ENCODE results near the gene DDX41.

The DDX41 gene

GRCh38 chr5:177507596-177508220 is 9.1 kb downstream of the DDX41 start:
- Histone ChIP-seq H3F3A (ENCODE audit: insufficient read depth, low read length) (no peaks in the 10 kb centered on the region), H3K27ac (ENCODE audit: low read depth, low read length, poor library complexity, severe bottlenecking) (peak overlapping the region; percentile 99), H3K27me3 (ENCODE audit: insufficient read depth, low read length) (no peaks in the 10 kb centered on the region), H4K20me1 (ENCODE audit: insufficient read depth, low read length) (no peaks in the 10 kb centered on the region), H3K36me3 (ENCODE audit: insufficient read depth, low read length) (peaks cover 64% of the 10 kb centered on the region), H3K9ac (ENCODE audit: low read length) (peak overlapping the region; percentile 98), H3K4me3 (ENCODE audit: low read depth, low read length, poor library complexity, severe bottlenecking) (peak overlapping the region; percentile 78), H3K79me2 (ENCODE audit: insufficient read depth, low read length) (no peaks in the 10 kb centered on the region), H2AFZ (ENCODE audit: low read length) (no peak overlapping the region), H3K4me1 (ENCODE audit: insufficient read depth, low read length, severe bottlenecking) (peaks cover 76% of the 10 kb centered on the region), H3K4me2 (ENCODE audit: low read length) (peak overlapping the region; percentile 94), H3K9me3 (ENCODE audit: low read length) (no peaks in the 10 kb centered on the region), H3K9me2 (ENCODE audit: low read depth, low read length) (no peaks in the 10 kb centered on the region)
- TF ChIP-seq, protein P1, sequence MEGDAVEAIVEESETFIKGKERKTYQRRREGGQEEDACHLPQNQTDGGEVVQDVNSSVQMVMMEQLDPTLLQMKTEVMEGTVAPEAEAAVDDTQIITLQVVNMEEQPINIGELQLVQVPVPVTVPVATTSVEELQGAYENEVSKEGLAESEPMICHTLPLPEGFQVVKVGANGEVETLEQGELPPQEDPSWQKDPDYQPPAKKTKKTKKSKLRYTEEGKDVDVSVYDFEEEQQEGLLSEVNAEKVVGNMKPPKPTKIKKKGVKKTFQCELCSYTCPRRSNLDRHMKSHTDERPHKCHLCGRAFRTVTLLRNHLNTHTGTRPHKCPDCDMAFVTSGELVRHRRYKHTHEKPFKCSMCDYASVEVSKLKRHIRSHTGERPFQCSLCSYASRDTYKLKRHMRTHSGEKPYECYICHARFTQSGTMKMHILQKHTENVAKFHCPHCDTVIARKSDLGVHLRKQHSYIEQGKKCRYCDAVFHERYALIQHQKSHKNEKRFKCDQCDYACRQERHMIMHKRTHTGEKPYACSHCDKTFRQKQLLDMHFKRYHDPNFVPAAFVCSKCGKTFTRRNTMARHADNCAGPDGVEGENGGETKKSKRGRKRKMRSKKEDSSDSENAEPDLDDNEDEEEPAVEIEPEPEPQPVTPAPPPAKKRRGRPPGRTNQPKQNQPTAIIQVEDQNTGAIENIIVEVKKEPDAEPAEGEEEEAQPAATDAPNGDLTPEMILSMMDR (IDR thresholded peaks at IDR 0.05; ENCODE audit: low read length): no peak; the same call in 1 of the 2 replicates

GRCh38 chr5:177507165-177507564 is 9.6 kb downstream of the DDX41 start:
- no peaks in the 10 kb centered on the region for H3K79me2 ChIP-seq (ENCODE audit: insufficient read depth, low read length)
- peaks cover 81% of the 10 kb centered on the region for H3K4me1 ChIP-seq (ENCODE audit: insufficient read depth, low read length, severe bottlenecking)
- peak overlapping the region; percentile 94 for H3K4me2 ChIP-seq (ENCODE audit: low read length)
- peak overlapping the region; percentile 98; the same call in 1 of the 2 replicates for H3K9ac ChIP-seq (ENCODE audit: low read length)
- H3K4me3 ChIP-seq (ENCODE audit: low read depth, low read length, poor library complexity, severe bottlenecking): peak overlapping the region; percentile 78
- H4K20me1 ChIP-seq (ENCODE audit: insufficient read depth, low read length): no peaks in the 10 kb centered on the region
- no peaks in the 10 kb centered on the region for H3K27me3 ChIP-seq (ENCODE audit: insufficient read depth, low read length)
- H3K36me3 ChIP-seq (ENCODE audit: insufficient read depth, low read length): peaks cover 62% of the 10 kb centered on the region
- H3K9me3 ChIP-seq (ENCODE audit: low read length): no peaks in the 10 kb centered on the region
- TF ChIP-seq, protein P1 (IDR thresholded peaks at IDR 0.05; ENCODE audit: low read length): no peak
- TF ChIP-seq EZH2 (IDR thresholded peaks at IDR 0.05; ENCODE audit: borderline replicate concordance, low read length): no peak
- H3K27ac ChIP-seq (ENCODE audit: low read depth, low read length, poor library complexity, severe bottlenecking): peak overlapping the region; percentile 99
- H2AFZ ChIP-seq (ENCODE audit: low read length): no peak overlapping the region
- H3K9me2 ChIP-seq (ENCODE audit: low read depth, low read length): no peaks in the 10 kb centered on the region
- H3F3A ChIP-seq (ENCODE audit: insufficient read depth, low read length): peaks cover under 1% of the 10 kb centered on the region; the same call in 1 of the 2 replicates

DNA sequence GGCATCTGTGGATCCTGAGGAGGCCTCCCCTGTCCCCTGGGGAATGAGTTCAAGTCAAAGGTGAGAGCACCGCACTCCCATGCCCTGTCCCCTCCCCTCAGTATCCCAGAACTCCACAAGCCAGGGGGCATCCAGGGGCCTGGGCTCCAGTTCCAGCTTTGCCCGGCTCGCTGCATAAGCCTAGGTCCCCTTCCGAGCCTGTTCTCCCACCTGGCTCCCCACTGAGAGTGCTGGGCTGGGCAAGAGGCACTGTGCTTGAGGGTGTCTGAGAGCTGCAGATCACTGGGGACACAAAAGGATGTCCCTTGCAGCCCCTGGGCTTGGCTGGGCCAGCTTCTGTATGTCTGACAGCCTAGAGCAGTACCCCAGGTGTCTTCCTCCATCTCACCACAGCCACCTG is 11.7 kb downstream of the DDX41 start:
- H2AFZ ChIP-seq (ENCODE audit: low read length): no peak overlapping the region
- H3K27me3 ChIP-seq (ENCODE audit: insufficient read depth, low read length): no peaks in the 10 kb centered on the region
- no peaks in the 10 kb centered on the region for H3K79me2 ChIP-seq (ENCODE audit: insufficient read depth, low read length)
- H3K36me3 ChIP-seq (ENCODE audit: insufficient read depth, low read length): peaks cover 52% of the 10 kb centered on the region
- H3K4me2 ChIP-seq (ENCODE audit: low read length): no peak overlapping the region
- no peaks in the 10 kb centered on the region for H3K9me2 ChIP-seq (ENCODE audit: low read depth, low read length)
- TF ChIP-seq, protein P1 (IDR thresholded peaks at IDR 0.05; ENCODE audit: low read length): no peak
- no peak for TF ChIP-seq EZH2 (IDR thresholded peaks at IDR 0.05; ENCODE audit: borderline replicate concordance, low read length)
- H3F3A ChIP-seq (ENCODE audit: insufficient read depth, low read length): peaks cover 7% of the 10 kb centered on the region; the same call in 1 of the 2 replicates
- H3K4me1 ChIP-seq (ENCODE audit: insufficient read depth, low read length, severe bottlenecking): peaks cover 74% of the 10 kb centered on the region
- H3K9me3 ChIP-seq (ENCODE audit: low read length): no peaks in the 10 kb centered on the region
- no peak overlapping the region for H3K4me3 ChIP-seq (ENCODE audit: low read depth, low read length, poor library complexity, severe bottlenecking)
- H3K9ac ChIP-seq (ENCODE audit: low read length): no peak overlapping the region
- H3K27ac ChIP-seq (ENCODE audit: low read depth, low read length, poor library complexity, severe bottlenecking): peak overlapping the region; percentile 9
- no peaks in the 10 kb centered on the region for H4K20me1 ChIP-seq (ENCODE audit: insufficient read depth, low read length)

Data from OCI-LY1 (cell line).